IMR-90 (cell line): ENCODE data around the gene AGAP1. TPM values are rescaled to one million over a fixed set of nuclear protein-coding genes. Genes with fewer than 3 reads are reported as not detected.

ENCODE experiments used
- ATAC-seq: fragments of 200-7000 bp; cut with Tn5 transposase; 2 replicates; pipeline ENCODE4 v1.9.1; 2020; ENCODE audit warnings: low read depth, mild to moderate bottlenecking, moderate library complexity
- BruUV-seq: library from RNA; stranded (reverse); fragments of 400-500 nt; replicated peaks from 2 replicates; lab custom pipeline; 2021; lab: Mats Ljungman, UMichigan
- CTCF ChIA-PET: fragments of 300-600 bp; formaldehyde crosslinking; extraction: SDS; loops from one replicate; lab custom pipeline; 2021; ENCODE audit warnings: antibody characterized with exemption; lab: Yijun Ruan, JAX
- POLR2A ChIA-PET: fragments of 300-600 bp; sonication (Branson Sonifier 250); formaldehyde crosslinking; loops from one replicate; lab custom pipeline; 2022; ENCODE audit warnings: antibody characterized with exemption; ENCODE audit not compliant: unreplicated experiment; lab: Charles Lee
- DNase-seq: peaks from one replicate; pipeline ENCODE4 v3.0.0; 2013
- H2AFZ ChIP-seq: replicated peaks from 2 replicates; pipeline ENCODE3; 2013; ENCODE audit warnings: low read length, mild to moderate bottlenecking; ENCODE audit not compliant: poor library complexity
- H2AK5ac ChIP-seq: 2 replicates; pipeline ENCODE4 v1.6.1; 2013; ENCODE audit warnings: low read depth, low read length, inconsistent platforms
- H2AK9ac ChIP-seq: replicated peaks from 2 replicates; pipeline ENCODE3; 2013; ENCODE audit warnings: mild to moderate bottlenecking, low read depth, low read length, moderate library complexity; ENCODE audit not compliant: poor library complexity
- H2BK120ac ChIP-seq: 2 replicates; pipeline ENCODE4 v1.6.1; 2013; ENCODE audit warnings: low read depth, low read length, inconsistent platforms
- H2BK15ac ChIP-seq: 3 replicates; pipeline ENCODE4 v1.6.1; 2013; ENCODE audit warnings: low read depth, low read length, inconsistent platforms
- H2BK20ac ChIP-seq: 2 replicates; pipeline ENCODE4 v1.6.1; 2013; ENCODE audit warnings: low read depth, mild to moderate bottlenecking, inconsistent platforms, low read length, moderate library complexity
- H2BK5ac ChIP-seq: 2 replicates; pipeline ENCODE4 v1.6.1; 2013; ENCODE audit warnings: mild to moderate bottlenecking, low read depth, low read length, inconsistent platforms; ENCODE audit not compliant: poor library complexity, severe bottlenecking
- H3K14ac ChIP-seq: replicated peaks from 2 replicates; pipeline ENCODE4 v1.6.1; 2013; ENCODE audit warnings: low read depth, low read length, inconsistent platforms
- H3K18ac ChIP-seq: 2 replicates; pipeline ENCODE4 v1.6.1; 2013; ENCODE audit warnings: low read depth, low read length, control low read depth
- H3K23ac ChIP-seq: 2 replicates; pipeline ENCODE4 v1.6.1; 2013; ENCODE audit warnings: low read depth, low read length, inconsistent platforms
- H3K27ac ChIP-seq: 2 replicates; pipeline ENCODE4 v1.5.1; 2013; ENCODE audit warnings: mild to moderate bottlenecking, control low read depth, low read length; ENCODE audit not compliant: insufficient read depth
- H3K27me3 ChIP-seq: 2 replicates; pipeline ENCODE4 v1.6.1; 2013; ENCODE audit warnings: low read length; ENCODE audit not compliant: control insufficient read depth, insufficient read depth
- H3K36me3 ChIP-seq: 2 replicates; pipeline ENCODE4 v1.6.1; 2013; ENCODE audit warnings: low read length, mixed read lengths; ENCODE audit not compliant: control insufficient read depth, insufficient read depth
- H3K4ac ChIP-seq: 2 replicates; pipeline ENCODE4 v1.6.1; 2013; ENCODE audit warnings: low read depth, low read length, inconsistent platforms
- H3K4me1 ChIP-seq: 2 replicates; pipeline ENCODE4 v1.6.1; 2013; ENCODE audit warnings: low read length, mixed read lengths; ENCODE audit not compliant: control insufficient read depth, insufficient read depth
- H3K4me2 ChIP-seq: 2 replicates; pipeline ENCODE4 v1.6.1; 2013; ENCODE audit warnings: low read depth, mild to moderate bottlenecking, control low read depth, low read length, moderate library complexity
- H3K4me3 ChIP-seq: 2 replicates; pipeline ENCODE4 v1.5.1; 2013; ENCODE audit warnings: low read depth, mild to moderate bottlenecking, control low read depth, low read length, moderate library complexity; ENCODE audit not compliant: insufficient read depth
- H3K56ac ChIP-seq: 2 replicates; pipeline ENCODE4 v1.6.1; 2013; ENCODE audit warnings: low read length, inconsistent platforms; ENCODE audit not compliant: insufficient read depth; ENCODE audit errors: extremely low read depth
- H3K79me1 ChIP-seq, 2 experiments: 2 replicates each; pipeline ENCODE4 v1.6.1; 2013; ENCODE audit warnings: low read length in 2 of 2, inconsistent platforms in 1 of 2, low read depth in 1 of 2
- H3K9ac ChIP-seq: 2 replicates; pipeline ENCODE4 v1.6.1; 2013; ENCODE audit warnings: low read depth, low read length, control low read depth
- H3K9me1 ChIP-seq: 2 replicates; pipeline ENCODE4 v1.6.1; 2013; ENCODE audit warnings: low read length, inconsistent platforms; ENCODE audit not compliant: insufficient read depth
- H3K9me3 ChIP-seq: 2 replicates; pipeline ENCODE4 v1.6.1; 2013; ENCODE audit warnings: low read length; ENCODE audit not compliant: control insufficient read depth, insufficient read depth
- H4K20me1 ChIP-seq: 2 replicates; pipeline ENCODE4 v1.6.1; 2013; ENCODE audit warnings: low read length, inconsistent platforms; ENCODE audit not compliant: insufficient read depth
- H4K5ac ChIP-seq: 2 replicates; pipeline ENCODE4 v1.6.1; 2013; ENCODE audit warnings: mild to moderate bottlenecking, low read depth, low read length, control low read depth
- H4K8ac ChIP-seq, 2 experiments: 2 replicates each; pipeline ENCODE4 v1.6.1; 2013; ENCODE audit warnings: low read depth in 2 of 2, low read length in 2 of 2, control low read depth in 1 of 2, inconsistent platforms in 1 of 2
- H4K91ac ChIP-seq: 2 replicates; pipeline ENCODE4 v1.6.1; 2013; ENCODE audit warnings: low read depth, low read length, inconsistent platforms; ENCODE audit not compliant: insufficient read depth
- BHLHE40 ChIP-seq: fragments of 150-350 bp; IDR thresholded peaks from 2 replicates; pipeline ENCODE4 v1.6.1; 2016; ENCODE audit warnings: mild to moderate bottlenecking, low read depth, low read length
- CEBPB ChIP-seq: IDR thresholded peaks from 2 replicates; pipeline ENCODE4 v1.6.1; 2012; ENCODE audit warnings: low read depth, low read length, improper control_type of control experiment
- CHD1 ChIP-seq: IDR thresholded peaks from 2 replicates; pipeline ENCODE4 v1.6.1; 2012; ENCODE audit warnings: low read depth, low read length, improper control_type of control experiment
- ELK1 ChIP-seq: fragments of 150-350 bp; IDR thresholded peaks from 2 replicates; pipeline ENCODE4 v1.6.1; 2016; ENCODE audit warnings: low read depth, mild to moderate bottlenecking, low read length, moderate library complexity, borderline replicate concordance
- FOS ChIP-seq: fragments of 150-350 bp; IDR thresholded peaks from 2 replicates; pipeline ENCODE4 v1.6.1; 2016; ENCODE audit warnings: low read depth, low read length
- MAFK ChIP-seq: IDR thresholded peaks from 2 replicates; pipeline ENCODE4 v1.6.1; 2012; ENCODE audit warnings: low read depth, low read length, improper control_type of control experiment
- MAZ ChIP-seq: IDR thresholded peaks from 2 replicates; pipeline ENCODE4 v1.6.1; 2012; ENCODE audit warnings: low read depth, mild to moderate bottlenecking, low read length, improper control_type of control experiment, moderate library complexity, borderline replicate concordance
- MXI1 ChIP-seq: IDR thresholded peaks from 2 replicates; pipeline ENCODE4 v1.6.1; 2012; ENCODE audit warnings: low read depth, mild to moderate bottlenecking, low read length, moderate library complexity, borderline replicate concordance
- NFE2L2 ChIP-seq: fragments of 150-350 bp; IDR thresholded peaks from 2 replicates; pipeline ENCODE4 v1.6.1; 2016; ENCODE audit warnings: low read depth, mild to moderate bottlenecking, low read length
- RAD21 ChIP-seq: IDR thresholded peaks from 2 replicates; pipeline ENCODE4 v1.6.1; 2012; ENCODE audit warnings: low read length, improper control_type of control experiment
- RCOR1 ChIP-seq: IDR thresholded peaks from 2 replicates; pipeline ENCODE4 v1.6.1; 2012; ENCODE audit warnings: mild to moderate bottlenecking, low read length, improper control_type of control experiment; ENCODE audit not compliant: insufficient replicate concordance
- RFX5 ChIP-seq: IDR thresholded peaks from 2 replicates; pipeline ENCODE4 v1.8.0; 2012; ENCODE audit warnings: low read depth, mild to moderate bottlenecking, low read length, moderate library complexity
- SMC3 ChIP-seq: fragments of 150-350 bp; IDR thresholded peaks from 2 replicates; pipeline ENCODE4 v1.6.1; 2016; ENCODE audit warnings: low read depth, mild to moderate bottlenecking, antibody characterized with exemption, low read length, moderate library complexity
- USF2 ChIP-seq: fragments of 150-350 bp; IDR thresholded peaks from 2 replicates; pipeline ENCODE4 v1.6.1; 2017; ENCODE audit warnings: mild to moderate bottlenecking, antibody characterized with exemption, low read length, low read depth
- WGBS, 2 experiments: methylation state at CpG; one replicate each; pipeline versions ENCODE4 v1.1.5 to v1.1.7; 2013; ENCODE audit warnings: missing lambda C conversion rate in 2 of 2; ENCODE audit not compliant: insufficient read length in 1 of 2; ENCODE audit errors: extremely low coverage in 2 of 2; 5-methylcytosine and 5-hydroxymethylcytosine counted together
- dilution Hi-C: fragments of 300-500 bp; cut with HindIII; formaldehyde crosslinking; loops from one replicate; pipeline ENCODE4 v1.14.3; 2018; ENCODE audit warnings: low sequenced_read_pairs; ENCODE audit not compliant: unreplicated experiment
- in situ Hi-C: fragments of 300-500 bp; cut with MboI; formaldehyde crosslinking; loops from 3 replicates; pipeline ENCODE4 v1.14.3; 2019; ENCODE audit warnings: low sequenced_read_pairs, inconsistent platforms, mixed read lengths
- intact Hi-C: fragments of 100-400 bp; cut with micrococcal nuclease; formaldehyde crosslinking; loops from 2 replicates; pipeline ENCODE4 v1.10.0; 2022
- polyA plus RNA-seq, 3 experiments: library from polyadenylated mRNA; depleted of rRNA; stranded (reverse); fragments of >200 nt; gene quantifications; 2 replicates each; pipeline ENCODE4 v1.2.3, GENCODE V29; 2012; ENCODE audit warnings: low replicate concordance in 1 of 3
- total RNA-seq: library from RNA; depleted of rRNA; stranded (reverse); fragments of >200 nt; gene quantifications from 2 replicates; pipeline ENCODE4 v1.2.3, GENCODE V29; 2012

The AGAP1 gene
- total and polyA plus RNA-seq, 2 of the 4 experiments (the other 2 are of a cell fraction) = 15.1 to 16.4 TPM

DNA sequence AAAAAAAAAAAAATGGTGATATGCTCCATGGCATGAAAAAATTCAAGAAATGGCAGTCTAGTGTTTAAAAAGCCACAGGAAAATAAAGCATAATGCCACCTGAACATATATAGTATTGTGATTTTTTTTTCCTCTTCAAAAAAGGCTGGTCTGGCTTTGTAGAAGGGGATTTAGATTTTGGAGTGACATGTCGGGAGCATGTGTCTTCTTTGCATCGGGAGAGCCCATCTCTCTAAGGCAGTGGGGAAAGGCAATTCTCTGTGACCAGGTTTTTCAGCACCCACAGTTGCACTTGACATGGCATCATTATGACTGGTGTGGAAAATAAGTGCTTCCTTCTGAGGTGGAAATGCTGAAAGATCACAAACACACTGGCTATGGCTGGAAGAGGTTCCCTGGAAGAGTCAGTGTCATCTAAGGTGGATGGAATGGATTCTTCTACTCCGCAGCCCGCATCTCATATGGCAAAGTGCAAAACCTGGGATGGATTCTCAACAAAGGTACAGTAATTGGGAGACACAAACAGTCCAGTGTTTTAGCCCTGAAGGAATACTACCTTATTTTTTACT, 172.5 kb downstream of the AGAP1 start:
- Histone ChIP-seq H2BK5ac (no peak overlapping the region), H3K9me3 (no peaks in the 10 kb centered on the region), H3K9me1 (no peaks in the 10 kb centered on the region), H2BK120ac (no peak overlapping the region), H3K4me2 (peak overlapping the region; percentile 93), H2BK15ac (peak overlapping the region; percentile 43; the same call in 1 of the 3 replicates), H3K4ac (peak overlapping the region; percentile 57; the same call in 1 of the 2 replicates), H3K56ac (no peak overlapping the region), H2BK20ac (no peak overlapping the region), H3K4me1 (peaks cover 14% of the 10 kb centered on the region), H3K18ac (peak overlapping the region; percentile 32; the same call in 1 of the 2 replicates), H3K14ac (no peak overlapping the region), H3K23ac (no peak overlapping the region), H2AK9ac (no peak overlapping the region), H2AFZ (peak overlapping the region; percentile 78), H4K5ac (no peak overlapping the region), H3K27me3 (no peaks in the 10 kb centered on the region; the same call in 1 of the 2 replicates), H3K4me3 (peak overlapping the region; percentile 24), H3K9ac (no peak overlapping the region), H4K8ac (peak overlapping the region in 1 of 2 experiments; percentile 25; a peak in 1 of 4 replicates), H4K20me1 (peaks cover 69% of the 10 kb centered on the region), H2AK5ac (no peak overlapping the region; the same call in 1 of the 2 replicates), H3K36me3 (no peaks in the 10 kb centered on the region), H3K79me1 (peaks cover 21 to 47% of the 10 kb centered on the region in 2 experiments), H4K91ac (no peak overlapping the region), H3K27ac (peak overlapping the region; percentile 62; the same call in 1 of the 2 replicates)
- POLR2A ChIA-PET = no interaction called here
- no TSS peak for BruUV-seq
- dilution Hi-C loops = no loop called here
- in situ Hi-C loops = loop anchor here (5.0 kb wide), 1 partner anchor 64 kb away; no protein-coding TSS in a partner anchor
- CTCF ChIA-PET = interaction anchor here (1.1 kb wide), 1 partner anchor 71 kb away, joined by 3 read pairs; no protein-coding TSS in a partner anchor
- DNase-seq (peak; percentile 90), ATAC-seq (peak; percentile 41)
- no CpG with 5 or more reads among the region's 4 CpGs for WGBS, 2 experiments
- intact Hi-C loops = loop anchor here (1.0 to 2.0 kb wide), 3 partner anchors 61 to 171 kb away; partner anchors contain the start of gene AGAP1
- TF ChIP-seq FOS (no peak), BHLHE40 (peak; percentile 91), ELK1 (no peak), RCOR1 (no peak), MAZ (peak; percentile 40; the same call in 1 of the 2 replicates), MAFK (no peak), MXI1 (no peak), CEBPB (no peak), USF2 (no peak), RAD21 (no peak), RFX5 (no peak), SMC3 (peak; percentile 6; the same call in 1 of the 2 replicates), CHD1 (no peak; the same call in 1 of the 2 replicates), NFE2L2 (no peak)
